GM12891 (cell line): Measurements from ENCODE around the gene FARP2.

ENCODE experiments used
- DNase-seq: peaks from one replicate; pipeline ENCODE4 v3.0.0; 2011; ENCODE audit warnings: low spot score; ENCODE audit not compliant: insufficient read length
- FAIRE-seq: peaks from 2 replicates; lab custom pipeline; 2011; peaks lifted over from hg19 to GRCh38; lab: Jason Lieb, UNC
- PAX5 ChIP-seq: IDR thresholded peaks from 2 replicates; pipeline ENCODE4 v1.6.1; 2011; ENCODE audit warnings: low read length, moderate library complexity, mild to moderate bottlenecking; ENCODE audit not compliant: insufficient read depth, severe bottlenecking
- POLR2A ChIP-seq: IDR thresholded peaks from 2 replicates; pipeline ENCODE4 v1.6.1; 2011; ENCODE audit warnings: low read depth, low read length, control low read depth
- POLR2AphosphoS5 ChIP-seq: IDR thresholded peaks from 2 replicates; pipeline ENCODE4 v1.6.1; 2011; ENCODE audit warnings: low read depth, low read length, control low read depth
- POU2F2 ChIP-seq: IDR thresholded peaks from 2 replicates; pipeline ENCODE4 v1.6.1; 2011; ENCODE audit warnings: low read depth, mild to moderate bottlenecking, control low read depth, low read length, moderate library complexity
- SPI1 ChIP-seq: IDR thresholded peaks from 2 replicates; pipeline ENCODE4 v1.6.1; 2011; ENCODE audit warnings: low read depth, low read length, control low read depth
- TAF1 ChIP-seq: IDR thresholded peaks from 2 replicates; pipeline ENCODE4 v1.6.1; 2011; ENCODE audit warnings: low read depth, low read length, control low read depth

Gene FARP2

GRCh38 chr2:241323778-241324177, 32.3 kb upstream of the FARP2 start:
- DNase-seq (no peak), FAIRE-seq (no peak)
- no peak for TF ChIP-seq POU2F2
- no peak for TF ChIP-seq POLR2A
- no peak for TF ChIP-seq POLR2AphosphoS5
- TF ChIP-seq TAF1, result no peak
- TF ChIP-seq SPI1, result no peak
- no peak for TF ChIP-seq PAX5

- TF ChIP-seq PAX5 (no peak), TAF1 (no peak), POU2F2 (no peak), POLR2A (no peak), SPI1 (no peak), POLR2AphosphoS5 (no peak)
- no peak for DNase-seq
- FAIRE-seq, result no peak
These were observed 31.3 kb upstream of the FARP2 start for GRCh38 chr2:241324775-241325174.

- FAIRE-seq (no peak), DNase-seq (no peak)
- TF ChIP-seq POLR2A, result no peak
- no peak for TF ChIP-seq TAF1
- TF ChIP-seq POLR2AphosphoS5, result no peak
- TF ChIP-seq PAX5, result no peak
These were observed 30.8 kb upstream of the FARP2 start for GRCh38 chr2:241325257-241325656.

- TF ChIP-seq POU2F2, result no peak
- TF ChIP-seq PAX5, result no peak
- no peak for TF ChIP-seq SPI1
- TF ChIP-seq POLR2A, result no peak; the same call in 1 of the 2 replicates
- no peak for TF ChIP-seq POLR2AphosphoS5
- TF ChIP-seq TAF1, result no peak
- FAIRE-seq, result no peak
- DNase-seq, result no peak
These were observed 26.1 kb upstream of the FARP2 start for GRCh38 chr2:241329669-241330615.

GRCh38 chr2:241330616-241330981, 25.5 kb upstream of the FARP2 start:
- TF ChIP-seq POLR2AphosphoS5 (no peak), SPI1 (no peak), POU2F2 (no peak), POLR2A (no peak), TAF1 (no peak), PAX5 (no peak)
- DNase-seq, result no peak
- no peak for FAIRE-seq

GRCh38 chr2:241334813-241335212, 21.3 kb upstream of the FARP2 start:
- FAIRE-seq (no peak), DNase-seq (no peak)
- no peak for TF ChIP-seq TAF1
- TF ChIP-seq POLR2AphosphoS5, result no peak
- TF ChIP-seq SPI1, result no peak
- TF ChIP-seq POU2F2, result no peak
- no peak for TF ChIP-seq POLR2A
- no peak for TF ChIP-seq PAX5

- FAIRE-seq (peak; percentile 5), DNase-seq (no peak)
- TF ChIP-seq POLR2A (no peak), SPI1 (no peak)
These were observed 16.1 kb upstream of the FARP2 start for GRCh38 chr2:241339839-241340630.

GRCh38 chr2:241340631-241341163, 15.4 kb upstream of the FARP2 start:
- no peak for DNase-seq
- no peak for FAIRE-seq
- TF ChIP-seq POU2F2 (no peak), SPI1 (no peak), PAX5 (no peak), POLR2A (no peak), POLR2AphosphoS5 (no peak), TAF1 (no peak)

GRCh38 chr2:241344925-241345651, 11.0 kb upstream of the FARP2 start:
- TF ChIP-seq POLR2A, result no peak
- no peak for TF ChIP-seq SPI1
- TF ChIP-seq POLR2AphosphoS5, result no peak
- TF ChIP-seq TAF1, result no peak
- TF ChIP-seq PAX5, result no peak
- no peak for TF ChIP-seq POU2F2
- no peak for DNase-seq
- FAIRE-seq, result no peak
